H1 (cell line): ENCODE data around the gene MEF2A. TPM values are rescaled to one million over a fixed set of nuclear protein-coding genes. Genes with fewer than 3 reads are reported as not detected.

Experiments used
- CTCF ChIA-PET: fragments of 300-600 bp; sonication (Branson Sonifier 250); formaldehyde crosslinking; loops from one replicate; lab custom pipeline; 2021; ENCODE audit not compliant: partially characterized antibody; lab: Charles Lee
- POLR2A ChIA-PET: fragments of 300-600 bp; sonication (Branson Sonifier 250); formaldehyde crosslinking; loops from one replicate; lab custom pipeline; 2021; ENCODE audit warnings: inconsistent platforms; ENCODE audit not compliant: partially characterized antibody; lab: Charles Lee
- DNase-seq, 2 experiments: peaks; one replicate each; pipeline versions ENCODE4 v3.0.0 to v3.0.0-alpha.2; 2010 to 2022; ENCODE audit warnings: low spot score in 2 of 2, low read depth in 1 of 2, mixed read lengths in 1 of 2
- FAIRE-seq: peaks from 2 replicates; lab custom pipeline; 2011; peaks lifted over from hg19 to GRCh38; lab: Jason Lieb, UNC
- H2AFZ ChIP-seq: 2 replicates; pipeline ENCODE4 v1.8.1; 2012; ENCODE audit warnings: low read length, inconsistent platforms
- H2AK5ac ChIP-seq: 2 replicates; pipeline ENCODE4 v1.6.1; 2013; ENCODE audit warnings: low read depth, low read length
- H2BK120ac ChIP-seq: replicated peaks from 2 replicates; pipeline ENCODE3; 2013; ENCODE audit warnings: low read depth, low read length, inconsistent platforms
- H2BK12ac ChIP-seq: 2 replicates; pipeline ENCODE4 v1.6.1; 2013; ENCODE audit warnings: low read depth, low read length
- H2BK15ac ChIP-seq: 2 replicates; pipeline ENCODE4 v1.6.1; 2013; ENCODE audit warnings: low read length
- H2BK20ac ChIP-seq: 2 replicates; pipeline ENCODE4 v1.6.1; 2013; ENCODE audit warnings: low read length
- H2BK5ac ChIP-seq: 2 replicates; pipeline ENCODE4 v1.6.1; 2013; ENCODE audit warnings: low read depth, low read length
- H3K14ac ChIP-seq: 2 replicates; pipeline ENCODE4 v1.6.1; 2013; ENCODE audit warnings: inconsistent platforms; ENCODE audit not compliant: insufficient read length
- H3K18ac ChIP-seq: 2 replicates; pipeline ENCODE4 v1.6.1; 2013; ENCODE audit warnings: low read length; ENCODE audit errors: extremely low read depth
- H3K23ac ChIP-seq: 2 replicates; pipeline ENCODE4 v1.6.1; 2013; ENCODE audit warnings: inconsistent platforms; ENCODE audit not compliant: insufficient read length
- H3K23me2 ChIP-seq: 2 replicates; pipeline ENCODE4 v1.6.1; 2013; ENCODE audit warnings: low read depth, low read length
- H3K27ac ChIP-seq: 2 replicates; pipeline ENCODE4 v1.6.1; 2011; ENCODE audit warnings: low read depth, low read length, inconsistent platforms
- H3K27me3 ChIP-seq, 4 experiments: replicated peaks in 1 of 4; 1 replicate in 1 of 4; 2 replicates in 3 of 4; pipeline versions ENCODE4 v1.6.1 to v1.8.1; 2011 to 2013; ENCODE audit warnings: low read length in 3 of 4, mild to moderate bottlenecking in 3 of 4, inconsistent platforms in 2 of 4, mixed read lengths in 2 of 4, moderate library complexity in 1 of 4; ENCODE audit not compliant: control insufficient read depth in 3 of 4, insufficient read depth in 3 of 4; ENCODE audit errors: extremely low read depth in 1 of 4
- H3K36me3 ChIP-seq, 4 experiments: 2 replicates each; pipeline versions ENCODE4 v1.6.1 to v1.8.1; 2011 to 2013; ENCODE audit warnings: mild to moderate bottlenecking in 4 of 4, low read length in 3 of 4, moderate library complexity in 2 of 4, control low read depth in 1 of 4, inconsistent platforms in 1 of 4; ENCODE audit not compliant: insufficient read depth in 4 of 4, control insufficient read depth in 2 of 4
- H3K4ac ChIP-seq: replicated peaks from 2 replicates; pipeline ENCODE3; 2013; ENCODE audit warnings: low read length, low read depth, mixed read lengths, inconsistent platforms; ENCODE audit not compliant: insufficient read length
- H3K4me1 ChIP-seq, 4 experiments: replicated peaks in 1 of 4; 1 replicate in 1 of 4; 2 replicates in 3 of 4; pipeline versions ENCODE4 v1.6.1 to v1.8.1; 2011 to 2013; ENCODE audit warnings: low read length in 3 of 4, inconsistent platforms in 2 of 4, mixed read lengths in 1 of 4; ENCODE audit not compliant: insufficient read depth in 4 of 4, control insufficient read depth in 3 of 4
- H3K4me2 ChIP-seq, 2 experiments: 2 replicates each; pipeline versions ENCODE4 v1.6.1 to v1.8.1; 2011 to 2013; ENCODE audit warnings: low read depth in 2 of 2, low read length in 2 of 2, control low read depth in 1 of 2, inconsistent platforms in 1 of 2, mild to moderate bottlenecking in 1 of 2; ENCODE audit not compliant: insufficient read depth in 1 of 2
- H3K4me3 ChIP-seq, 4 experiments: fragments of 200-600, 300-600 bp in 1 of 4; sonication (generic), shearing (Covaris generic), sonication (Bioruptor Twin) in 1 of 4; 2 replicates each; pipeline versions ENCODE4 v1.5.1 to v1.8.1; 2011 to 2016; ENCODE audit warnings: low read length in 4 of 4, low read depth in 3 of 4, control low read depth in 2 of 4, inconsistent platforms in 2 of 4, mild to moderate bottlenecking in 2 of 4, mixed read lengths in 1 of 4, moderate library complexity in 1 of 4; ENCODE audit not compliant: insufficient read depth in 2 of 4; ENCODE audit errors: extremely low read depth in 1 of 4
- H3K56ac ChIP-seq: replicated peaks from 2 replicates; pipeline ENCODE3; 2013; ENCODE audit warnings: low read depth, mild to moderate bottlenecking, mixed read lengths, low read length, inconsistent platforms; ENCODE audit not compliant: insufficient read length
- H3K79me1 ChIP-seq: 2 replicates; pipeline ENCODE4 v1.6.1; 2013; ENCODE audit warnings: low read depth, low read length, control low read depth
- H3K79me2 ChIP-seq, 2 experiments: 2 replicates each; pipeline versions ENCODE4 v1.6.1 to v1.8.1; 2012 to 2013; ENCODE audit warnings: low read length in 2 of 2, mild to moderate bottlenecking in 2 of 2, inconsistent platforms in 1 of 2; ENCODE audit not compliant: insufficient read depth in 2 of 2, control insufficient read depth in 1 of 2
- H3K9ac ChIP-seq, 4 experiments: replicated peaks in 1 of 4; 1 replicate in 1 of 4; 2 replicates in 3 of 4; pipeline versions ENCODE4 v1.6.1 to v1.8.1; 2011 to 2013; ENCODE audit warnings: low read depth in 3 of 4, low read length in 3 of 4, control low read depth in 2 of 4, mild to moderate bottlenecking in 2 of 4, moderate library complexity in 2 of 4, inconsistent platforms in 1 of 4; ENCODE audit errors: extremely low read depth in 1 of 4
- H3K9me3 ChIP-seq, 2 experiments: 2 replicates each; pipeline versions ENCODE4 v1.6.1 to v1.8.1; 2012 to 2013; ENCODE audit warnings: mild to moderate bottlenecking in 2 of 2, moderate library complexity in 2 of 2, control low read depth in 1 of 2, inconsistent platforms in 1 of 2, low read depth in 1 of 2, low read length in 1 of 2, mixed read lengths in 1 of 2; ENCODE audit not compliant: insufficient read depth in 2 of 2
- H4K20me1 ChIP-seq, 2 experiments: replicated peaks in 1 of 2; 2 replicates each; pipeline versions ENCODE3 to v1.8.1; 2011 to 2013; ENCODE audit warnings: inconsistent platforms in 2 of 2, low read length in 2 of 2, mild to moderate bottlenecking in 1 of 2; ENCODE audit not compliant: insufficient read depth in 2 of 2, control insufficient read depth in 1 of 2
- H4K5ac ChIP-seq: 2 replicates; pipeline ENCODE4 v1.6.1; 2013; ENCODE audit warnings: low read length, low read depth, mixed read lengths, inconsistent platforms; ENCODE audit not compliant: insufficient read length
- H4K8ac ChIP-seq: 2 replicates; pipeline ENCODE4 v1.8.0; 2013; ENCODE audit warnings: mild to moderate bottlenecking, moderate library complexity, low read length, inconsistent platforms; ENCODE audit not compliant: insufficient read depth; ENCODE audit errors: extremely low read depth
- H4K91ac ChIP-seq: replicated peaks from 2 replicates; pipeline ENCODE3; 2013; ENCODE audit warnings: low read length, mixed read lengths, inconsistent platforms; ENCODE audit not compliant: insufficient read length
- CHD2 ChIP-seq: IDR thresholded peaks from 2 replicates; pipeline ENCODE4 v1.6.1; 2012; ENCODE audit warnings: low read length, improper control_type of control experiment
- GABPA ChIP-seq: IDR thresholded peaks from 2 replicates; pipeline ENCODE4 v1.6.1; 2011; ENCODE audit warnings: mild to moderate bottlenecking, low read length, moderate library complexity, borderline replicate concordance; ENCODE audit not compliant: insufficient read depth
- KDM1A ChIP-seq: fragments of 200-600, 300-600 bp; sonication (generic); IDR thresholded peaks from 2 replicates; pipeline ENCODE4 v1.7.1; 2016; ENCODE audit warnings: mild to moderate bottlenecking, low read length, borderline replicate concordance
- RNF2 ChIP-seq: fragments of 200-900, 300-1000 bp; sonication (generic); IDR thresholded peaks from 2 replicates; pipeline ENCODE4 v1.7.1; 2016; ENCODE audit warnings: borderline replicate concordance, low read depth, mild to moderate bottlenecking, antibody characterized with exemption, low read length; ENCODE audit not compliant: poor library complexity, severe bottlenecking; ENCODE audit errors: missing control alignments
- SAP30 ChIP-seq: fragments of 300-600 bp; sonication (generic); IDR thresholded peaks from 2 replicates; pipeline ENCODE4 v1.7.1; 2012; ENCODE audit warnings: low read length, moderate library complexity, mild to moderate bottlenecking, inconsistent platforms; ENCODE audit not compliant: insufficient read depth, insufficient replicate concordance
- SIN3A ChIP-seq, 2 experiments: IDR thresholded peaks in 1 of 2; conservative IDR thresholded peaks in 1 of 2; 2 replicates each; pipeline ENCODE4 v1.6.1; 2011 to 2012; ENCODE audit warnings: low read length in 2 of 2, improper control_type of control experiment in 1 of 2, low read depth in 1 of 2, mild to moderate bottlenecking in 1 of 2
- TBP ChIP-seq: IDR thresholded peaks from 2 replicates; pipeline ENCODE4 v1.6.1; 2011; ENCODE audit warnings: low read depth, low read length, improper control_type of control experiment
- WGBS, 2 experiments: shearing (Covaris generic) in 1 of 2; methylation state at CpG; one replicate each; pipeline versions ENCODE4 v1.1.6 to v1.1.7; 2013 to 2015; ENCODE audit warnings: low lambda C conversion rate in 2 of 2, mixed read lengths in 2 of 2, inconsistent platforms in 1 of 2, low coverage in 1 of 2, missing lambda C conversion rate in 1 of 2; ENCODE audit not compliant: insufficient replicate concordance in 2 of 2, insufficient coverage in 1 of 2, insufficient read length in 1 of 2; ENCODE audit errors: extremely low coverage in 1 of 2, missing lambda C conversion rate in 1 of 2; 5-methylcytosine and 5-hydroxymethylcytosine counted together
- polyA plus RNA-seq, 7 experiments: library from polyadenylated mRNA; depleted of rRNA in 3 of 7; stranded (reverse) in 5 of 7; unstranded in 2 of 7; fragments of >200 nt in 5 of 7; fragments of 200-250 nt in 2 of 7; gene quantifications; 1 replicate in 5 of 7; 2 replicates in 1 of 7; 4 replicates in 1 of 7; pipeline versions ENCODE4 v1.2.1 to v1.2.3, GENCODE V29; 2011 to 2013; ENCODE audit warnings: missing spikeins in 2 of 7, mixed read lengths in 2 of 7
- total RNA-seq: library from RNA; stranded (reverse); fragmentation: NEBNext Ultra II Directional; extraction: Animal tissue kit (Norgen Biotek cat#: 25700); gene quantifications from 2 replicates; pipeline ENCODE4 v1.2.1, GENCODE V29; 2021

Gene MEF2A
- total and polyA plus RNA-seq, 2 of the 8 experiments (the other 6 are each of a cell fraction or from before 2014, with no cell fraction given) = 15.6 to 22.5 TPM

GRCh38 chr15:99651023-99651807 is 85.4 kb downstream of the MEF2A start:
- peaks cover 0 to 4% of the 10 kb centered on the region in 2 experiments; a peak in 1 of 4 replicates for H3K79me2 ChIP-seq
- no peak overlapping the region for H2BK5ac ChIP-seq
- H3K4me2 ChIP-seq = no peak overlapping the region
- WGBS, 2 experiments = 92% methylated on average over 6 of the region's 6 CpGs; no CpG with 5 or more reads in 1 of the 2 experiments
- peaks cover 0 to 4% of the 10 kb centered on the region in 2 experiments for H4K20me1 ChIP-seq
- no peak overlapping the region for H2BK120ac ChIP-seq
- no peak overlapping the region for H3K4me3 ChIP-seq
- POLR2A ChIA-PET = no interaction called here
- H3K79me1 ChIP-seq = no peaks in the 10 kb centered on the region; the same call in 1 of the 2 replicates
- no peak overlapping the region for H3K56ac ChIP-seq
- no peak overlapping the region for H2AFZ ChIP-seq
- H4K8ac ChIP-seq = no peak overlapping the region
- no peak overlapping the region for H3K27ac ChIP-seq
- no peaks in the 10 kb centered on the region for H3K4me1 ChIP-seq
- TF ChIP-seq SIN3A (conservative IDR thresholded peaks at IDR 0.05 in 1 of 2, IDR thresholded peaks at IDR 0.05 in 1 of 2; ENCODE audit: low read depth in 1 of 2, low read length in 2 of 2) = no peak
- TF ChIP-seq GABPA = no peak
- TF ChIP-seq RNF2 = no peak
- no peak for TF ChIP-seq SAP30
- TF ChIP-seq CHD2 = no peak
- no peak for TF ChIP-seq KDM1A
- no peak for TF ChIP-seq TBP
- DNase-seq (no peak), FAIRE-seq (no peak)
- H2BK20ac ChIP-seq = no peak overlapping the region
- H2AK5ac ChIP-seq = no peak overlapping the region
- no peak overlapping the region for H2BK15ac ChIP-seq
- peaks cover 7 to 11% of the 10 kb centered on the region in 2 experiments; a peak in 3 of 4 replicates for H3K9me3 ChIP-seq
- H4K91ac ChIP-seq = no peak overlapping the region
- H3K23me2 ChIP-seq = no peaks in the 10 kb centered on the region
- H2BK12ac ChIP-seq = no peak overlapping the region
- no peak overlapping the region for H3K4ac ChIP-seq
- H3K9ac ChIP-seq = no peak overlapping the region
- H3K14ac ChIP-seq = no peak overlapping the region
- CTCF ChIA-PET = no interaction called here
- H3K36me3 ChIP-seq = peaks cover 0 to 13% (median 6%) of the 10 kb centered on the region in 4 experiments; a peak in 3 of 8 replicates
- H3K23ac ChIP-seq = no peak overlapping the region
- no peak overlapping the region for H3K18ac ChIP-seq
- H3K27me3 ChIP-seq = no peaks in the 10 kb centered on the region
- H4K5ac ChIP-seq = no peak overlapping the region
